Limb (tissue), 2 donors: Measurements from ENCODE around the gene ADRA2B.

Experiments used
- DNase-seq, 2 donors: peaks; one replicate each; pipeline ENCODE4 v3.0.0-alpha.2; 2016; ENCODE audit errors: extremely low spot score in 2 of 2

ADRA2B gene

DNA sequence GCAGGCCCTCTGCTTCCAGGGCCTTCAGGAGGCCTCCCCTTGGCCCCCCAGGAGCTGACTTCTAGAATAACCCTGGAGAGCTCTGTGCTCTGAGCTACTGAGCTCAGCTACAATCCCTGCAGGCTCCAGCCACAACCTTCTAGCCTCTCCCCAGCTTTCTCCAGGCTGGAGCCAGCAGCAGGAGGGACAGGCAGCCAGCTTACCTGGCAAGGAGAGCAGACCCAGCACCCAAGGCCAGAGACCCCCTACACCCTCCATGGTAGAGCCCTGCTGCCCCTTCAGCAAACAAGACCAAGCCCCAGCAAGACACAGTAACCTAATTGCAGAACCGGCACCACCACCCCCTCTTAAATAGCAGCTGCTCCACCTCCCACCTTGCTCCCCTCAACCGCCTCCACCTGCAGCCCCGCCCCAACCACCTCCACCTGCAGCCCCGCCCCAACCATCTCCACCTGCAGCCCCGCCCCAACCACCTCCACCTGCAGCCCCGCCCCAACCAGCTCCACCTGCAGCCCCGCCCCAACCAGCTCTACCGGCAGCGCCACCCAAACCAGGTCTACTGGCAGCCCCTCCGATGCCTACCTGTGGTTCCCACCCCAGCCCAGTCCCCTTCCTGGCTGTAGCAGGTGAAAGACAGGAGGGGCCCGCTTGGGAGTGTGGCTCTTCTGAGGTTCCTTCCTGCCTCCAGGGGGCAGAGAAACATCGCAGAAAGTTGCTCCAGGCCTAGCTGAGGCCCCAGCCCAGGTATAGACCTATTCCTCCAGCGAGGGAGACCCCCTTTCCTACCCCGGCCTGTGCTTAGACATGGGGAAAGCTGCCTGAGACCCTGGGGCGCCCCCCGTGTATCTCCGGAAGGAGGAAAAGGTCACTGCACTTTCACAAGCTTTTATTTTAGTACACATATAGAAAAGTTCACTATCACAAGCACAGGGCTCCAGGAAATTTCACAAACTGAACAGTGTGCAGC, 22.1 kb upstream of the ADRA2B start, which contains the start of gene ASTL:
ASTL (minus strand) TSS at position 324 of the 967 bp plus-strand sequence; CDS start at position 258, 66 bp downstream.
- DNase-seq = no peak

DNA sequence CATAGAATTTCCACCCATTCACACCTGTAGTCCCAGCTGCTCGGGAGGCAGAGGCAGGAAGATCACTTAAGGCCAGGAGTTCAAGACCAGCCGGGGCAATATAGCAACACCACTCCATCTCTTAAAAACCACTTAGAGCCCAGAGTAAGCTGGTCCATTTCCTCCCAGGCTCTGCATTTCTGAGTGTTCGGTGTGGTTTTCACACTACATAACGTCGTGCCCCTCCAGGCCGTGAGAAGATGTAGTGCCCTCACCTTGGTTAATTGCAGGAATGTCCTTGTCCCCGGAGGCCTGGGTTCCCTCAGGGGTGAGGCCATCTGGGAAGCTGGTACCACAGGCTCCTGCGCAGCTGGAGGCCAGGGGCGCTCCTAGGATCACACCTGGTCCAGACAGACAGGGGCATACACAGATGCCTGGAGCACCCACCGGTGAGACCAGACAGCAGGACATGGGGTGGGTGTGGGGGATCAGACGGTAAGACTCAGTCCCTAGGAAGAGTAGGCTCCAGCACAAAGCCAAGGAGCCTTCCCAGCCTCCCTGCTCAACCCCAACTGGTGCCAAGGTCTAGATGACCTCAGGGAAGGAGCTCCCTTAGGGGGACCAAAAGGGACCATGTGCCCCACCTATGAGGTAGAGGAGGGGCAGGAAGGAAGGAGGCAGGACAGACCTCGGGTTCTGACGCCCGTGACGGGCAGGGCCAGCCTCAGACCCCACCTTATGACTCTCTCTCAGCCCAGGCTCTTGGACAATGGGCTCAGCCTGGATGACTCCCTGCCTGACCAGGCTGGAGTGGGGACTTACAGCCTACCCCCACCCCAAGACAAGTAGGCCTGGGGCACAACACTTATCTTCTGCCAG, 21.2 kb upstream of the ADRA2B start:
- DNase-seq = no peak

DNA sequence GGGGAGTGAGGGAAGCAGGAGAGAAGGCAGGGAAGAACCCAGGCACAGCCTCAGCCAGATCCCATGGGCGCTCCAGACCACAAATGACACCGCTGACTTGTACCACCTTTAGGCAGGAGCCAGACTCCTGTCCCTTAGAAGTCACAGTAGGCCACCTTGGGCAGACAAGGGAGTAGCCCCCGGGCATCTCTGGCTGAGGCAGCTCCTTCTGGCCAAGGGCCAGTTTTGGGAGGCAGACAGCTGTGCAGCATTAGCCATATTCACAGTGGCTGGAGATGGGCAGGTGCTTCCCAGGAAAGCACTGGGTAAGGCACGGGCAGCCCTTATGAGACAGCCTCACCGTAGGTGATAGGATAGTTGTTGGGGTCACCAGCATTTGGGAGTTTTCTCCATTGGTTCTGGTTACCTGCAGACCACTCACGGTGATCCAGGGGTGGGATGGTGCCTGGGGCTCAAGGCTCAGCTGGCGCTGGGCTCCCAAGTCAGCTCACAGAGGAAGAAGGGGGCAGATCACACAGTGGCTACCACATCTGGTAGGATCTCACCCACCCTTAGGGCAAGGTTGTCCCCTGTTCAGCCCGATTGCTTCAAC, 19.9 kb upstream of the ADRA2B start:
- no peak for DNase-seq

DNA sequence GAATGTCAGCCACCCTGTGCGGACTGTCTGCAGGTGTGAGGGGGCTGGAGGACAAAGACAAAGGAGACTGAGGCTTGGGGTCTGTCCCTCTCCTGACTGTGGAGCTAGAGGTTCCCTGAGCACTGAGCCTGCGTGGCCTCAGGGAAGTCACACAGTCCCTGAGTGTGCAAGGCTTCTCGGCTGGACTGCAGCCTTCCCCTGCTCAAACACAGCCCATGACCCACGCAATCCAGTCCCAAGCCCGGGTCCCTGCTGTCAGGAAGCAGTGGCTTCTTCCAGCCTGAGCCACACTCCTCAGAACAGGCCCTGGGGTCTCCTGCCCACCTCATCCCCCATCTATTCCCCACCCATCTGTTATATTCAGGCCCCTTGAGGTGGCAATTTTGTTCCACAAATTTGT, 19.2 kb upstream of the ADRA2B start:
- no peak for DNase-seq

DNA sequence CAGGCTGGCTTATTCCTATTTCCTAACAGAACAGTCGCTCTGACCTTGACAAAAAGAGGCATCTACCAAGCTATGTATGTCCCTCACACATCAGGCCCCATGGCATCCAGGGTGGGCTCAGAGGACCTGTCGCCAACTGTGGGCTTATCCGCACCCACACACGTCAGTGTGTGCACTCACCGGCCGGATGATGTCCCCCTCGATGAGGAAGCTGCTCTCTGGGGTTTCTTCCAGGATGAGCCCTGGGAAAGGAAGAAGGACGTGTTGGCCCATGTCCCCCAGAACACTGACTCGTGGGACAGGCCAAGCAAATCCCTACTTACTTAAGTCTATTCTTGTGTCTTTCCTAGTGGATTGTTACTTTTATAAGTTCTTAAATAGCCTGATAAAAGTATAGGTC, 18.8 kb upstream of the ADRA2B start:
- DNase-seq = no peak

DNA sequence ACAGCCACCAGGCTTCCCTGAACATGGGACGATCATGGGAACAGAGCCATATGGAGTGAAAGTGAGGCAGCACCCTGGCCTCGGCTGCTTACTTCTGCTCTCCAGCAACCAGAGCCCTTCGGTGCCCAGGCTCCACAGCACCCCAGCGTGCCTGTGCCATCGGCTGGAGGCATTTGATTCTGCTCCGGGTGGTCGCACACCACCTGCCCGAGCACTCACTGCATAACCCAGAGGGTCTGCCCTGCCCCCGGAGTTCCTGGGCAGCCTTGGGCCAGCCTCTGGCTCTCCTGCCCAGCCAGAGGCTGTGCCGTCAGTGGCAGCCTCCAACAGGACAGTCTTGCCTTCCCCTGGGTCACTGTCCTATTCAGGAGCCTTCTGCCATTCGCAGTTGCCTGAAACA, 18.1 kb upstream of the ADRA2B start:
- DNase-seq = no peak

DNA sequence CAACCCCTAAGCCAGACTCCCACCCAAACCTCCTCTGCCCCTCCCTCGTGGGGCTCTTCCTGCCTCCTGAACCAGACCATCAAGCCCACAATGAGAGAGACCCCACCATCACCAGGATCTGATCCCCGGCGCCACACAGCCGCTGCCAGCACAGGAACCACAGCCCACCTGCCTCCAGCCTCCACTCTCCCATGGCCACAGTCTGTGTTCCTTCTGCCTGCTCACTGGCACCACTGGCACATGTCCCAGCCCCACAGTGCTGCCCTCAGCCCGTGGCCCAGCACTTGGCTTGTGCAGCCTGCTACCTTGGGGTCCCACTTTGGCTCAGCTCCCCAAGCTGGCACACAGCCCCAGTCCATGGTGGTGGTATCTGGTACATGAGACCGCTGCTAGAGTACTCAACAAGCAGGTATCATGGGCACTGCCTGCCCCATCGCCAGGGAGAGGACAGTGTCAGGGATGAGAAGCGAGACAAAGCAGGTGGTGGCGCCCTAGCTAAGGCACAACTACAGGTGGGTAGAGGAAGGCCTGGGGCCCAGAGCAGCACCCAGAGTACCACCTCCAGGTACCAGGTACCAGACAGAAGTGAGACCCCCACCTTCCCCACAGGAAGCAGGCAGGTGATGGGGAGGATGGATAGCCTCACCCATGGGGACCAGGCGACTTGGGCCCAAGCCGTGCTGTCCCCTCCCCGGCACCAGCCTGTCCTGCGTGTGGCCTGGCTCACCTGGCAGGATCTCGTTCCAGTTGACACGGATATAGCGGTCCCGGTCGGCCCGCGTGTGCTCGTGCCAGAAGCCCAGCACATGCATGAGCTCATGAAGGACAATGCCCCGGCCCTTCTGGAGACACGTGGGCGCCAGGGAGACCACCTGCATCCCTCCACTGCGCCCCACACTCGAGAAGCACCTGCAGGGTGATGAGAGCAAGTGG, 15.7 kb upstream of the ADRA2B start:
- DNase-seq = no peak

DNA sequence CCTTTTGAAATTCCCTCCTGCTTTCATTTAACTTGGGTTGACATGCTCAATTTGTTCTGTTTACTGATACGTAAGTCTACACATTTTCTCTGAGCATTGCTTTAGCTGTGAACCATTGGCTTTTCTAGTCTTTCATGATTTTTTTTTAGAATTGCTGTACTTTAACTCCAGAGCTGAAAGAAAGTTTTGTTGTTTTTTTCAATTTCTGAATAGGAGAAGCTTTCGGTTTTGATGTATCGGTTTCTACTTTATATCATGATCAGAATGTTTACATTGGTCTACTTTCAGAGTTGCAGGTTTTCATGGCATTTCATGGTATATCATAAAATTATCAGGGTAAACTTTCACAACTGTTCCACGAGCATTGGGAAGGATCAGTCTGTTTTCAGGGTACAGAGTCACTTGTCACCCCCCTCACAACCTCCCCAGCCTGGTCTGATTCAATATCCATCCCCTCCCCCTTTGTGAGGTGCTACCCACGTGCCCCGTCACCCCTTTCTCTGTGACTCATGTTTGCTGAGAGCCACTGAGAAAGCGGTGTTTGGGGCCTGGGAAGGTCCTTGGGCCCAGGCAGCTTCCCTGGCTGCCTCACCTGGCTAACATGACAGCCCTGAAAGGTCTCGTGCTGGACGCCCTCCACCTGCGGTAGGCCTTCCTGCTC, 14.9 kb upstream of the ADRA2B start:
- DNase-seq = no peak

DNA sequence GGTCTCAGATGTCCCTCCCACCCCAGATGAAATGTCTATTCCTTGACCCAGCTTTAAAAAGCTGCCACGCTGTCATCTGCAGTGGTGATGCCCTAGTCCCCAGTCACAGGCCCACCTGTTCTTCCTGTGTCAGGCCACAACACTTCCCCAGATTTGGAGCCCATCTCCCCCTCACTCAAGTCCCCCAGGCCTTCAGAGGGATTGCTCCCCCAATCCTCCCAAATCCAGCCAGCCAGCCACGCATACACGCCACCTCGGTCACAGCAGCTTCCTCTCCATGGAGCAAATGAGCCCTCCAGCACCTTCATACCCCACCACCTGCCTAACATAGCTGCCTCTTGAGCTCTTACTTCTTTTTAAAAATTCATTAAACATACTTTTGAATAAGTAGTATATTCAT, 14.1 kb upstream of the ADRA2B start:
- no peak for DNase-seq

DNA sequence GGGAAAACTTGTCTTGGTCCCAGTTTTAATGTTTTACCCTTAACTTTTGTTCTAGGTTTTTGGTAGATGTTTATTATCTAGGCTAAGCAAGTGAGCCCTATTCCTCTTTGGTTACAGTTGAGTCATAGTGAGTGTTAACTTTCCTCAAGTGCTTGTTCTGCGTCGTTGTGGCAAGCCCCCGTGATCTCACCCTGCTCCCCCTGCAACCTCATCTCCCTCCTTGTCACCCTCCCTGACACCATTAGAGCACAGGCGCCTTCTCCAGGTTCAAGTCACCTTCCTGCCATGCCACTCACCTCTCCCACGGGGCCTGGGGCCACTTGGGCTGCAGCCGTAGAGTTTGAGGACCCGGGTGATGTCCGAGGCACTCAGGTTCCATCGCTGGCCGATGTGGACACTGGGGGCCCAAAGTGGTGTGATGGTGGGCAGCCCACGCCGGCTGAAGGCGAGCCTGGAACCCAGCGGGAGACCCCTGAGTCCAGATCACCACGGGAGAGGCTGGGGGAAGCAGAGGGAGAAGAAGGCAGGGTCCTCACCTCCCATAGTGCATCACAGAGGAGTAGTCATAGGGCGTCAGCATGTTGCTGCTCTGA, 13.3 kb upstream of the ADRA2B start:
- no peak for DNase-seq

DNA sequence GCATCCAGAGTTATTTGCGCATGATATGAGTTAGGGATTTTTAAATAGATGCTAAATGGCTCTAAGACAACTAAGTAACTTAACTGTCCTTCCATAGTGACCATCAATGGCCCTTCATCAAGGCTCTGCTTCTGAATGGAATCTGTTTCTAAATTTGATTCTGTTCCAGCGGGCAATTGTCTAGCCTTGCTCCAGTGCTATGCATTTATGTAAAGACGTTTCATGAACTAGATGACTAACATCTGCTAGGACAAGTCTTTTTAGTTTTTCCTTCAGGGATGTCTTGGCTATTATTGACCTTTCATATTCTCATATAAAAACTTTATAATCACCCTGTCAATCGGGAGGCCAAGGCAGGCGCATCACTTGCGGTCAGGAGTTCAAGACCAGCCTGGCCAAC, 12.1 kb upstream of the ADRA2B start:
- no peak for DNase-seq

DNA sequence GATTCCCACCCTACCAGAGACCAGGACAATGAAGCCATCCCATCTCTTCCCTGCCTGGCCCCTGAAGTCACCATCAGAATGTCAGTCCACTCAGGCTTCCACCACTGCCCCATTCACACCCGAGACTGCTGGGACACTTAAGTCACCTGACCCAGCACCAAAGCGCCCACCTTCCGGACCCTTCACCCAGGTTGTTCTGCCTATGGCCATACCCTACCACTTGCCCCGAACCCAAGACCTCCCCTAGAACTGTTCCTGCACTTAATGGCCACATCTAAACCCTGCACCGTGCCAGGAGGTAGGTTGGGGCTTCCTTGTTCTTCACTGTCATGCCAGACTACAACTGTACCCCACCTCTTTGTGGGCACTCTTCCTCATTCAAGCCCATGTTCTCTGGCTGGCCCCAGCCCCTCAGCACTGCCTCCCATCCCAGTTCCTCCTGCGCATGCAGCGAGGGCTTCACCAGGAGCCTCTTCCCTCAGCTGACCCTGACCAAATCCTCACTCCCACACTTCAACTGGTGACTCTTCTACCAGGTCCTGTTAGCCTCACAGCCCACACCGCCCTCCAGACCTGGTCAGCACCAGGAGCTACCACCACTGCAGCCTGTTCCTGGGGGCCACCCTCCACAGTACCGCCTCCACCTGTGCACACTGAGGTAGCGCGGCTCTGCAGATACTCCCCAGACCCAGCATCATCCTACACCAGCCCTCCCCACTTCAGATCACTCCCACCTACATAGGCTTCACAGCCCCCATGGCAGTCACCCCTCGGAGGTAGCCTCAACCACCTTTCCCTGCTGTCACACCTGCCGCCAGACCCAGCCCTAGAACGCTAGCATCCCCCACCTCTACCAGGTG, 8.3 kb upstream of the ADRA2B start:
- DNase-seq = no peak

DNA sequence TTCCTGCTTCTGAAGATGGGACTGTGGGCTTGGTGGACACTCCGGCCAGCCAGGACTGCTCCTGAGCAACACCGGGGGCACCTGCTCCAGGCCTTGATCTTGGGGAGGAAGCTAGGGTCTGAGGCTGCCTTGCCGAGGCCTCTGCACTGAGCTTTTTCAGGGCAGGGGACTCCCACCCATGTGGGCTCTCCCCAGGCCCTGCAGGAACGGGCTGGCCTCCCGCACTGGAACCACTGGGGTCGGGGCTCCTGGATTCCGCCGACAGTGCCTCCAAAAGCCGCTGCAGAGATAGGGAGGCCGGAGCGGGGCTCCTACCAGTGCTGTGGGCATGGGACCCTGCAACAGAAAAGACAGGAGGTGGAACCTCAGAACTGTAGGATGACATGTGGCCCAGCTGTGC, 7.6 kb upstream of the ADRA2B start:
- DNase-seq = no peak

DNA sequence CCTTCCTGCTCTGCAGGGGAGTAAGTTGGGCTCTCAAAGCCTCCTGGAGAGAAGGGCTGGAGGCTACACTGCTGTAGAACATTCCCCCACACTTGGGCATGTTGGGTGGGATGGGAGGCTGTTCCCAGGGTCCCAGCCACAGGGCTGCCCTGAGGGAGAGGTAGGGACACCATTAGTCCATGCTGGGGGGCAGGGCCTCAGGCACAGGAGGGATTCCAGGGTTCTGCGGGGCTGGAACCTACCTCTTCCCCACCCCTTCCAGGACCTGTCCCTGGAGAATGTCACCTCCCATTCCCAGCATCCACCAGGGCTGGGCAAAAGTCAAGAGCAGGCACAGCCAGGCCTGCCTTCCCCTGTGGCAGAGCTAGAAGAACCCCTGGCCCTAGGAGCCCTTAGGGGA, 6.9 kb upstream of the ADRA2B start:
- DNase-seq = no peak

DNA sequence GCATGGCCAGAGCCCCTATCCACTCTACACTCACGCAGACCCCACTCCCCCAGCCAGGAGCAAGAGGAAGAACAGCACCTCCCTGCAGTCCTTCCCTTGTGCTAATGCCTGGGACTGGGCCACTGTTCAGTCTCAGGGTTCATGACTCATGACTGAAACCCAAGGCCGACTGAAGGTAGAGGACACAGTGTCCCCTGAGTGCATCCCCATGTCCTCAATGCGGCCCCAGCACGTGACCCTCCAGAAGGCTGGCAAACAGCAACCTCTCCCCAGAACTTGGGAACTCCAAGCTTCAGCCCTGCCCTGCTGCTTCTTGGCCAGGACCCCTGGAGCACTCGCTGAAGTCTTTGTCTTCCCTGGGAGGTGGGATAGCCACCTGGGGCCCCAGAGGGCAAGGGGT, 6.0 kb upstream of the ADRA2B start:
- no peak for DNase-seq

DNA sequence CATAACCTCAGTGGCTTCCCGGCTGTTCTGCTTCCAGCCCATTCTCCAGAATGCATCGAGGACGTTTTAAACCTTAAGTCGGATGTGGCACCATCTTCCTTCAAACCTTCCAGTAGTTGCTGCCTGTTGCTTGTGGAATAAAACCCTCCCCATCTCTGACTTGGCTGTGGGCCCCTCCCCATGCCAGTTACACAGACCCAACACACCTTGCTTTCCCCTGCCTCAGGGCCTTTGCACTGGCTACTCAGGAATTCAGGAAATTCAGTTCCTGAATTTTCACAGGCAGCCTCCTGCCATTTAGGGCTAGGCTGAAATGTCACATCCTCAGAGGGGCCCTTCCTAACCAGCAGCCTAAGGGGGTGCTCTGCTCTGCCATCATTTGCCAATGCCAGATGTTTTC, 5.0 kb upstream of the ADRA2B start:
- no peak for DNase-seq

DNA sequence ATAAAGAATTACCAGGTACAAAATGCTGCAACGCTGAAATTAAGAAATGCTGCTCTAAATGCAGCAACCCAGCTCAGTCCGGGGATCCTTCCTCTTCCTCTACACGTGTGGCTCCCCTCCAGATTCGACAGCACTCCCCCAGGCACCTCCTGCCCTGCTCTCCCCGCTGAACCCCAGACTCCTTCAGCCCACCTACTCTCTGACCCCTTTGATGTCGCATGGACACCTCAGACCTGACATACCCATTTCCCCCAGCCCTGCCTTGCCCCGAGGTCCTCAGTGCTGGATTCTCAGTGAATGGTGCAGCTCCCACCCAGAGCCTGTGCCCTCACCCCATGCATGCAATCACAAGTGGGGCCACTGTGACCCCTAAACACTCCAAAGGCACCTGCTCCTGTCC, 4.6 kb upstream of the ADRA2B start:
- no peak for DNase-seq

DNA sequence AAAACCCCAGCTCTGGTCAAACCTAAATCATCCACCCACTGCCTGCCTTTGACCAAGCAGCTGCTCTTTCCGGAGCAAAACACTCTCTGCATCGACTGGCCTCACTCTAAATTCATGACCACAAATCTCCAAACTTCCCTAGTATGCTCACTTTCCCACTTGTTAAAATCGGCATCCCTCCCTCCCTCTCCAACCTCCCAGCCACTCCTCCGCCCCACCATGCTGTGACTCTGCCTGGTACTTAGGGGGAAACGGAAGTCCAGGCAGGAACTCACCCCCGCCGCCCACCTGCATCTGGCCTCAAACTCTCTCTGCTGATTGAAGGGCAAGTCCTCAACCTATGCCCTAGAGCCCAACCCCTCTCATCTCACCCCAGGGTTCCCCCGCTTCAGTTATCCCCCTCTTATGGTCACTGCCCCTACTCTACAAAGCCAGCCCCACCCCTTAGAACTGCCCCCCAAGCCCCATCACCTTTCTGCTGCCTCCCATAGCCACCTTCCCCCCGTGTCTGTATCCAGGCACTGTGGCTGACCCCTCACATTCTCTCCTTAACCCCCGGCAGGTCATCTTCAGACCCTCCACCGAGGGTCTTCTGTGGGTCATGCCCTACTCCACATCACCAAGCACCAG, 3.8 kb upstream of the ADRA2B start:
- DNase-seq = no peak

DNA sequence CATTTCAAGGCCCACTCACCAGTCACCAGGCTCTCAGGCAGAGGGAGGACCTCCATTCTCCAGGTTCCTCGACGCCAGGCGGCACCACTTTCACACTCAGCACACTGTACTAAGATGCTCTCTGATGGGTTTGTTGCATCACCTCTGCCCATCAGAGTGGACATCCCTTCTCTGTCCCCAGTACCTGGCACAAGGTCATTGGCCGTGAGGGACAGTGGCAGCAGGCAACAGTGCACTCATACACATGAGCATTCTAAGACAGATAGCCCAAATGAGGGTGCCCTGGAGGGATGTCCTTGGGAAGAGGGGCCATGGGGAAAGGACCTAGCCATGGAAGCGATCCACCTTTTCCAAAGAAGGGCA, 3.0 kb upstream of the ADRA2B start:
- DNase-seq = no peak
